Tibial artery (tissue), 4 donors: ENCODE measurements around the gene SRGAP1.

Experiments used
- DNase-seq, 2 donors: peaks; one replicate each; pipeline ENCODE4 v3.0.0-alpha.2; 2019
- H3K27ac ChIP-seq, 2 donors: fragments of 200-600 bp; sonication (generic) in 1 of 2; 1 replicate in 1 of 2; 2 replicates in 1 of 2; pipeline ENCODE4 v1.5.1; 2018 to 2019; ENCODE audit warnings: mild to moderate bottlenecking in 1 of 2
- H3K27me3 ChIP-seq, 2 donors: fragments of 200-600 bp; sonication (generic) in 1 of 2; one replicate each; pipeline versions ENCODE4 v1.5.1 to v1.6.0; 2016 to 2019
- H3K36me3 ChIP-seq, 3 donors: fragments of 200-600 bp; sonication (generic) in 2 of 3; one replicate each; pipeline ENCODE4 v1.5.1; 2016 to 2019; ENCODE audit warnings: mild to moderate bottlenecking in 2 of 3
- H3K4me1 ChIP-seq, 4 donors: fragments of 200-600 bp; sonication (generic) in 2 of 4; 1 replicate in 3 of 4; 2 replicates in 1 of 4; pipeline ENCODE4 v1.5.1; 2016 to 2019
- H3K4me3 ChIP-seq, 2 donors: fragments of 200-600 bp; sonication (generic) in 1 of 2; 1 replicate in 1 of 2; 2 replicates in 1 of 2; pipeline ENCODE4 v1.5.1; 2018 to 2019; ENCODE audit warnings: mild to moderate bottlenecking in 2 of 2
- H3K9me3 ChIP-seq, 3 donors: fragments of 200-600 bp; sonication (generic) in 1 of 3; one replicate each; pipeline ENCODE4 v1.5.1; 2016 to 2019
- CTCF ChIP-seq, 2 experiments: fragments of 200-600 bp in 1 of 2; fragments of 450-650 bp in 1 of 2; IDR thresholded peaks; one replicate each; pipeline ENCODE4 v1.5.1; 2017 to 2019; ENCODE audit warnings: antibody characterized with exemption in 2 of 2, mild to moderate bottlenecking in 1 of 2, moderate library complexity in 1 of 2
- intact Hi-C: fragments of 100-400 bp; cut with DNase I; formaldehyde crosslinking; loops from one replicate; pipeline ENCODE4 v1.15.0; 2023; ENCODE audit warnings: low total_unique reads

Gene SRGAP1

DNA sequence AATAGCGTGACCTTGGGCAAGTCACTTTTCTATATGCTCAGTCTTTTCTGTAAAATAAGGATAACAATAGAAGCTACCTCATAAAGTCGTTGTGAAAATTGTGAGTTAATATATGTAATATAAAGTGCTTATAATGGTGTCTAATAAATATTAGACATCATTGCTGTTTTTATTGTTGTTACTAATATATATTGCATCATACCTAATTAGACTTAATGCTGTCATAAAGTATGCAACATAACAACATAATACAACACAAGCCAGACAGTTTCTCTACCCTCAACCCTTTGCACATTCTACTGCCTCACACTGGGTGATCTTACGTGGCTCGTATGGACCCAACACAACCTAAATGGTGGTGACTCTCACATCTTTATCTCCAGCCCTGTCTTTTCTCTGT, 240.7 kb downstream of the SRGAP1 start:
- H3K4me3 ChIP-seq, result no peak overlapping the region
- DNase-seq, result no peak
- no peaks in the 10 kb centered on the region for H3K27me3 ChIP-seq
- no peaks in the 10 kb centered on the region for H3K9me3 ChIP-seq
- no peaks in the 10 kb centered on the region for H3K36me3 ChIP-seq
- H3K4me1 ChIP-seq, result peaks cover 0 to 40% (median 27%) of the 10 kb centered on the region in 4 donors
- no peak overlapping the region for H3K27ac ChIP-seq
- TF ChIP-seq CTCF (IDR thresholded peaks at IDR 0.05), result no peak
- intact Hi-C loops, result loop anchor here (10.0 kb wide), 1 partner anchor 240 kb away; the partner anchor contains the start of gene SRGAP1

- H3K27me3 ChIP-seq, result no peaks in the 10 kb centered on the region
- no peak for TF ChIP-seq CTCF (IDR thresholded peaks at IDR 0.05)
- no peaks in the 10 kb centered on the region for H3K36me3 ChIP-seq
- peaks cover 0 to 40% (median 27%) of the 10 kb centered on the region in 4 donors for H3K4me1 ChIP-seq
- no peak overlapping the region for H3K4me3 ChIP-seq
- no peaks in the 10 kb centered on the region for H3K9me3 ChIP-seq
- no peak overlapping the region for H3K27ac ChIP-seq
- intact Hi-C loops, result loop anchor here (10.0 kb wide), 1 partner anchor 241 kb away; the partner anchor contains the start of gene SRGAP1
- DNase-seq, result no peak
Measured at GRCh38 chr12:64085996-64086395, 241.5 kb downstream of the SRGAP1 start.

- no peaks in the 10 kb centered on the region for H3K27me3 ChIP-seq
- DNase-seq, result no peak
- no peak overlapping the region for H3K27ac ChIP-seq
- peaks cover 0 to 40% (median 27%) of the 10 kb centered on the region in 4 donors for H3K4me1 ChIP-seq
- H3K4me3 ChIP-seq, result no peak overlapping the region
- no peaks in the 10 kb centered on the region for H3K9me3 ChIP-seq
- H3K36me3 ChIP-seq, result no peaks in the 10 kb centered on the region
- TF ChIP-seq CTCF (IDR thresholded peaks at IDR 0.05), result no peak
- intact Hi-C loops, result loop anchor here (10.0 kb wide), 1 partner anchor 242 kb away; the partner anchor contains the start of gene SRGAP1
Measured at GRCh38 chr12:64086946-64087345, 242.4 kb downstream of the SRGAP1 start.

DNA sequence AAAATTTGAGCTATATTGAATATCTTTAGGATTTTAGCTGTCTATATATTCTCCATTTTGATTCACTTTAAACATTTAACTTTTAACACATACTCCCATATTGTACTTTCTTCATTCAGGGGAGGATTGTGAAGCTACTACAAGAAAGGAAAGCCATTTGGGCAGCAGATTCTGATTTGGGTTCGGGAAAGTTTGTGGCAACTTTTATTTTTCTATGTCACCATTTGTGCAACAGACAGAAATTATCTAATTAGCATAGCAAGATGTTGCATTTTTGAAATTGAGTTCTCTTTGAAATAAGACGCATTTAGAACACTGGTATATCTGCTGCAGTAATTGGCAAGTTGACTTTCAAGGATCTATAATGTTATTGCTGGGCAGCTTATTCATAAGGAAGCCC, 243.3 kb downstream of the SRGAP1 start:
- intact Hi-C loops, result loop anchor here (10.0 kb wide), 1 partner anchor 243 kb away; the partner anchor contains the start of gene SRGAP1

DNA sequence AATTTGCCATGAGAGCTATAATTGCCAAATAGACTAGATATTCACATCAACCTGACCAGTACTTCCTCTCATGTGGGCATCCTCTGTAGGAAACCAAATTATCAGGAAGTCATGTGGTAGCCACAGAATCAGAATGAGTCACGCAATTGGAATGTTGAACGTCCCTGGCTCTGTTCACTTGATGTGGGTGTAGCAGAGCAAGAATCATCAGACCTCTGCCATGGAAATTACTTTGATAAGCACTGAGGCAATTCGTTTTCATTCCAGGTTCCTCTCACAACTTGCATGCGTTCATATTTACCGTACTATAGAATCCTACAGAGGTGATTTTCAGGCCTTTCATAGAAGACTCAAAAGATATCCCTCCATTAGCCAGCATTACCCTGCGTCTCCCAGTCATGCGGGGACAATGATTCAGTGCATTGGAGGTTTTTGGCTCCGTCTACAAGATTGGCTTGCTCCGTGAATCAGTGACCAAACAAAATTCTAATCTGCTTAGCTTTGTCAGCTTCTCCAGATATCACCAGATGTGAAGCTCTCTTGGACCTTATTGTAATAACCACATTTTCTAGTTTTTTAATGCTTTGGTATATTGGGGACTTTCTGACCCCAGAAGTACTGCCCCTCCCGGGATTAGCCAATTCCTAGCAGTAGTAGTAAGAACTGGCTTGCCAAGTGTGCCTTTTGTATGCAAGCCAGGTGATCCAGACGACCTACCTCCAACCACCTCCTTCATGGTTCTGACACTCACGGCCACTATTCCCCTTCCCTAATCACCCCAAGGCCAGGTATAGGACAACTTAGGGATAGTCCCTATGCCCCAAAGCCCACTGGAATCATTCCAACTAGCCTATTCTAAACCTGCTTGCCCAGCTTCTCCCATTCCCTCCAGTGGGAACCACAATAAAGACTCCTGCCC, 244.2 kb downstream of the SRGAP1 start:
- H3K4me3 ChIP-seq, result peak overlapping the region; percentile 2 to 8
- DNase-seq, result peak; percentile 74
- intact Hi-C loops, result loop anchor here (10.0 kb wide), 1 partner anchor 244 kb away; the partner anchor contains the start of gene SRGAP1
- H3K27me3 ChIP-seq, result no peaks in the 10 kb centered on the region
- peak overlapping the region; percentile 49 to 67 for H3K27ac ChIP-seq
- H3K36me3 ChIP-seq, result no peaks in the 10 kb centered on the region
- peaks cover 0 to 28% (median 13%) of the 10 kb centered on the region in 4 donors for H3K4me1 ChIP-seq
- no peaks in the 10 kb centered on the region for H3K9me3 ChIP-seq
- TF ChIP-seq CTCF (IDR thresholded peaks at IDR 0.05), result no peak

More for the DNA sequence above, 243.3 kb downstream of the SRGAP1 start:
- H3K27ac ChIP-seq, result peak overlapping the region; percentile 49 to 67
- H3K27me3 ChIP-seq, result no peaks in the 10 kb centered on the region
- H3K4me1 ChIP-seq, result peaks cover 0 to 35% (median 19%) of the 10 kb centered on the region in 4 donors
- no peak overlapping the region for H3K4me3 ChIP-seq
- H3K9me3 ChIP-seq, result no peaks in the 10 kb centered on the region
- no peaks in the 10 kb centered on the region for H3K36me3 ChIP-seq
- TF ChIP-seq CTCF (IDR thresholded peaks at IDR 0.05), result no peak
- no peak for DNase-seq
